Measurements from ENCODE around the gene APBA2. TPM values are rescaled to one million over a fixed set of nuclear protein-coding genes. Genes with fewer than 3 reads are reported as not detected.

Gene APBA2
- total RNA-seq, 1 donor from 2014 or later, result 3.8 TPM

DNA sequence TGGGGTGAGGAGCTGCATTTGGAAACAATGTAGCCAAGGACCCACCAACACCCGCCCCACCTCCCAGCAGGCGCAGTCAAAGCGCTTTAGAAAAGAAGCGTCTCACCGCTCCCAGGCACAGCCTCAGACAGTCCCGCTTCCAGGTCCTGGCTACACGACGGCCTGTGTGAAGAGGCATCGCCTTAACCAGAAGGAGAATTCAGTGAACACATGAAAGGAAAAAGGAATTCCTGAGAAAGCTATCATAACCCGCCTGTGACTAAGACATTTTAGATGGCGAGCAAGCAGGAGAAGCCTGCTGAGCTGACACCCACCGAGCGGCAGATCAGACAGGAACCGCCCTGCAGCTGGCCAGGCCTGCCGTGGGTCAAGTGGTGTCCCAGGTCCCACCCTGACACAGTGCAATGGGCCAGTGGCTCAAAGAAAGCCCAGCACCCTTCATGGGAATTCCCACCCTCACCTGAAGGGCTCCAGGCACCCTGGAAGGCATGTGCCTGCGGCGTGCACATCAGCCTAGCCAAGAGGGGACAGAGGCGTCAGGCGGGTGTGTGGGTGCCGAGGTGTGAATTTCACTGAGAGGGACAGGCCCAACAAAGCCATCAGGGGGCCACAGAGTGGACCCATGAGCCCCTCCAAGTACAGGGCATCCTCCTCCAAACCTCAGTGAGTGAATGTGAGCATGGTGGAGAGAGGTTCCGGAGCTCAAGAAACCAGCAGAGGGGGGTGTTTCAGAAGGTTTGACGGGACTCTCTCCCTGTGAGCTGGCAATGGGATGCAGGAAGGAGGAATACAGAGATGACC is 239.0 kb downstream of the APBA2 start:
- intact Hi-C loops (cut with DNase I), result no loop called here
- no peaks in the 10 kb centered on the region for H3K27me3 ChIP-seq (ENCODE audit: low read depth)
- H3K36me3 ChIP-seq, result no peaks in the 10 kb centered on the region
- H3K9me3 ChIP-seq, result no peaks in the 10 kb centered on the region
- ATAC-seq, result no peak
- DNase-seq, result peak; percentile 26
- no peak overlapping the region for H3K27ac ChIP-seq
- H3K4me1 ChIP-seq, result no peaks in the 10 kb centered on the region
- H3K4me3 ChIP-seq, result no peak overlapping the region
- TF ChIP-seq, protein P1, sequence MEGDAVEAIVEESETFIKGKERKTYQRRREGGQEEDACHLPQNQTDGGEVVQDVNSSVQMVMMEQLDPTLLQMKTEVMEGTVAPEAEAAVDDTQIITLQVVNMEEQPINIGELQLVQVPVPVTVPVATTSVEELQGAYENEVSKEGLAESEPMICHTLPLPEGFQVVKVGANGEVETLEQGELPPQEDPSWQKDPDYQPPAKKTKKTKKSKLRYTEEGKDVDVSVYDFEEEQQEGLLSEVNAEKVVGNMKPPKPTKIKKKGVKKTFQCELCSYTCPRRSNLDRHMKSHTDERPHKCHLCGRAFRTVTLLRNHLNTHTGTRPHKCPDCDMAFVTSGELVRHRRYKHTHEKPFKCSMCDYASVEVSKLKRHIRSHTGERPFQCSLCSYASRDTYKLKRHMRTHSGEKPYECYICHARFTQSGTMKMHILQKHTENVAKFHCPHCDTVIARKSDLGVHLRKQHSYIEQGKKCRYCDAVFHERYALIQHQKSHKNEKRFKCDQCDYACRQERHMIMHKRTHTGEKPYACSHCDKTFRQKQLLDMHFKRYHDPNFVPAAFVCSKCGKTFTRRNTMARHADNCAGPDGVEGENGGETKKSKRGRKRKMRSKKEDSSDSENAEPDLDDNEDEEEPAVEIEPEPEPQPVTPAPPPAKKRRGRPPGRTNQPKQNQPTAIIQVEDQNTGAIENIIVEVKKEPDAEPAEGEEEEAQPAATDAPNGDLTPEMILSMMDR (IDR thresholded peaks at IDR 0.05), result no peak

DNA sequence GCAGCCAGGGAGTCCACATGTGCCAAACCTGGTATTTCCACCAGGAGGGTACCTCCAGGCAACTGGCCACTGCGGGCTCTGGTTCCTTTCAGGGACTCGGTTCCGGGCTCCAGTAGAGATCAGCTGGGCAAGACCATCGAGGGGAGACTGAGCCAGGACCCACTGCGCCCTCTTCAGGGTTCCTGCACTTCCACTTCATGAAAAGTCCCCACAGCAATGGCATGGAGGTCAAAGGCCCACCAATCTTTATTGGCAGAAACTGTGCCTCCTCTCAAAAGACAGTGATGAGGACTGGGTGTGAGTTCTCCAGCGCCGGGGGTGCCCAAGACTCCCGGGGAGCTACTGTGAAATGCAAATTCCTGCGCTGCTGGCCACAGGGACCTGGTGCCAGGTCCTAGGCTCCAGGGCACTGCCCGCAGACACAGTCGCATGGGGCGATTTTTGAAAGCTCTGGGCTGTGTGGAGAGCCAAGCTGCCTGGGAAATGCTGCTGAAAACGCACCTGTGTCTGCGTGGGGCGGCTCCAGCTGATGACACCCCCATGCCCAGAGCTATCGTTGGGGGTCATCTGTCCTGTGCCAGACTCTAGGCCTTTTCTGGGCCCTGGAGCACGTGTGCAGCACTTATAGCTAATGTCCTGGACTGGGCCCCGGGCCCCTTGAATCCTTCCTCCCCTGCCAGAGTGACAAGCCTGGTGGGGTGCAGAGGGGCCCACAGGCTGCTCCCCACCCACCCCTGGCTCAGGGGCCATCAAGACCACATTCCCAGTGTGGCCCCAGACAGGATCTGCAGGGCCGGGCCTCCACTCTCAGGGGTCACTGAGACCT is 239.8 kb downstream of the APBA2 start:
- DNase-seq (peak; percentile 40), ATAC-seq (no peak)
- intact Hi-C loops (cut with DNase I), result no loop called here
- Histone ChIP-seq H3K4me1 (no peaks in the 10 kb centered on the region), H3K27me3 (ENCODE audit: low read depth) (no peaks in the 10 kb centered on the region), H3K27ac (no peak overlapping the region), H3K36me3 (no peaks in the 10 kb centered on the region), H3K4me3 (no peak overlapping the region), H3K9me3 (no peaks in the 10 kb centered on the region)
- TF ChIP-seq, protein P1 (IDR thresholded peaks at IDR 0.05), result no peak

DNA sequence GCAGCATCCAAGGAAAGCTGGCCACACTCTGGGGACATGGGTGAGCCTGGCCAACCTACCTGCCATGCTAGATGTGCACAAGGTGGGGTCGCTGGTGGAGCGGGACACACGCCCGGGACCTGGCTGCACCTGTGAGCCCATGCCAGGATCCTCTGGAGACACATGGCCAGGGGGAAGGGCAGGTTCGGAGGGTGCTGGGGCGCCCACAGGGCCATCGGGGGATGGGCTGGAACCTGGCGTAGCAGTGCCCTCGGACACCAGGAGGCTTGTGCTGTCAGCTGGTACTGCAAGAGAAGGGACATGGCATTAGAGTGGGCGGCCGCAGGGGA is 240.4 kb downstream of the APBA2 start:
- intact Hi-C loops (cut with DNase I), result no loop called here
- Histone ChIP-seq H3K27ac (no peak overlapping the region), H3K4me1 (no peaks in the 10 kb centered on the region), H3K9me3 (no peaks in the 10 kb centered on the region), H3K36me3 (no peaks in the 10 kb centered on the region), H3K27me3 (ENCODE audit: low read depth) (no peaks in the 10 kb centered on the region), H3K4me3 (no peak overlapping the region)
- DNase-seq (no peak), ATAC-seq (peak in 1 of 2 donors; percentile 18)
- TF ChIP-seq, protein P1 (IDR thresholded peaks at IDR 0.05), result no peak

DNA sequence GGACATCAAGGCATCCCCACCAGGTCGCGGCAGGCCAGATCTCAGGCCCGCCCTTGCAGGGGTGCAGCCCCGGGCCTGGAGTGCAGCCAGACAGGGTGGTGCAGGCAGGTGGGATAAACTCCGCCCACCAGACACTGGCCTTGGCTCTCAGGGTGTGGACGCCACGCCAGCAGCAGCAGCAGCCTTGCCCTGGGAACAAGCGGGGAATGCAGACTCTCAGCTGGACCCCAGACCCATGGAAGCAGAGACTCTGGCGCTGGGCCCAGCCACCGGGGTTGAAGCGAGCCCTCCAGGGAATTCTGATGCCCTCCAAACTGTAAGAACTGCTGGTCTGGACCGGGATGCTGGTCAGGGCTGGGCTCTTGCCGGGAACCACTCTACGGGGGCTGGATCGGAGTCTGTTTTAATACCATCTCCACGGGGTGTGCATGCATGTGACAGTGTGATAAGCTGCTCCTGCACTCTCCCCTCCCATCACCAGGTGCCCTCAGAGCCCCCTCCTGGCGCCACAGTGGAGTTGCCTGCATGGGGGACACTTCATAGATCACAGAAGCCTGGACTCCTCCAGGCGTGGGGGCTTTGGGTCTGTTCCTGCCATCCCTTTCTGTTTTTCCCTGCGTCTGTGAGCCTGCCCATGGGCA is 241.2 kb downstream of the APBA2 start:
- ATAC-seq (no peak), DNase-seq (peak; percentile 36)
- TF ChIP-seq, protein P1 (IDR thresholded peaks at IDR 0.05), result no peak
- H3K9me3 ChIP-seq, result no peaks in the 10 kb centered on the region
- no peak overlapping the region for H3K27ac ChIP-seq
- H3K27me3 ChIP-seq (ENCODE audit: low read depth), result no peaks in the 10 kb centered on the region
- no peaks in the 10 kb centered on the region for H3K4me1 ChIP-seq
- no peaks in the 10 kb centered on the region for H3K36me3 ChIP-seq
- H3K4me3 ChIP-seq, result no peak overlapping the region
- intact Hi-C loops (cut with DNase I), result no loop called here

DNA sequence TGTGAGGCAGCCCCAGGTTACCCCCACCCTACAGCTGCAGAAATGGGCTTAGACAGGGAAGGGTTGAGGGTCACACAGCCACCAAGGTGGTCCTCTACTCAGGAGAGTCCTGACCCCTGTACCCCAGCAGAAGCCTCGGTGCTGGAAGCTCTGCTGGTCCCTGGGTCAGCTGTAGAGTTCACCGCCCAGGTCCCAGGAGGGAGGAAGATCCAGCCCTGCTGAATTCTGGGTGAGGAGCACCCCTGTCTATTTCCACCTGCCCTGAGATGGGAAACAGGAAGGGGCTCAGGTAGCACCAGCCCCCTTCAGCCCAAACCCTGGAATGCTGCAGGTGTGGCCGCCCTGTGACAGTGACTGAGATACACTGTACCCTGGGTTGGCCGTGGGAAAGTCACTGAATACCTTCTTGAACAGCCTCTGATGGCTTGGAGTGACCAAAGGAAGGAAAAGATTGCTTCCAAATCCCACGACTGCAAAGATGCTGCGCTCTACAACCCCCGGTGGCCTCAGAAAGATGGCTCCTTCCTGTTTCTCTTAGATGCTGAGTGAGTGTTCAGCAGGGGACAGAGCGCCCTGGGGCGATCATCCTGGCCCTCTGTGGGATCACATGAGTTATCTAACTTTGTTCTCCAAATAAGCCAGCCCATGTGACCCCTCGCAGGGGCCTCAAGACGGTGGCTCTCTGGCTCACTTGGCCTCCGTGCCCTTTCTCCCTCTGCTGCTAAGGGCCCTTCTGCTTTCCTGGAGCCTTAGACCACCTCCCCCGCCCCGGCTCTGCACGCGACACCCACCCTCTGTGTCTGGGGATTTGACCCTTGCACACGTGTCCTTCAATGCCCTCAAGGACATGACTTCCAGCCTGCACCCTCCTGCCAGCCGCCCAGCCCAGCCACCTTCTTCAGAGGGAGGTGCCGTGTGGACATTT is 242.0 kb downstream of the APBA2 start:
- Histone ChIP-seq H3K4me1 (no peaks in the 10 kb centered on the region), H3K4me3 (no peak overlapping the region), H3K27me3 (ENCODE audit: low read depth) (no peaks in the 10 kb centered on the region), H3K27ac (no peak overlapping the region), H3K36me3 (no peaks in the 10 kb centered on the region), H3K9me3 (no peaks in the 10 kb centered on the region)
- ATAC-seq, result no peak
- TF ChIP-seq, protein P1 (IDR thresholded peaks at IDR 0.05), result no peak
- DNase-seq, result peak; percentile 28
- intact Hi-C loops (cut with DNase I), result no loop called here

Measured in lower lobe of right lung (tissue), 2 donors.